Measurements from ENCODE around the gene WDR33.

The WDR33 gene

GRCh38 chr2:127658641-127659407 is 152.1 kb downstream of the WDR33 start:
- POLR2A ChIA-PET, result no interaction called here
- Histone ChIP-seq H3K27ac (ENCODE audit: extremely low read depth, low read depth, low read length) (no peak overlapping the region), H3K36me3 (ENCODE audit: control insufficient read depth in 2 of 2, insufficient read depth in 1 of 2, low read length in 2 of 2) (no peaks in the 10 kb centered on the region), H3K9me3 (ENCODE audit: control insufficient read depth, insufficient read depth, low read depth, low read length) (no peaks in the 10 kb centered on the region), H3K4me1 (ENCODE audit: control insufficient read depth, insufficient read depth, low read length) (no peaks in the 10 kb centered on the region), H3K4me3 (ENCODE audit: low read depth, low read length) (no peak overlapping the region)
- CTCF ChIA-PET, result no interaction called here
- TF ChIP-seq PRDM6 (tag by site-specific recombination; IDR thresholded peaks at IDR 0.05) (no peak), SALL2 (tag by site-specific recombination; IDR thresholded peaks at IDR 0.05; ENCODE audit: borderline replicate concordance) (no peak), ZNF311 (tag by site-specific recombination; IDR thresholded peaks at IDR 0.05; ENCODE audit: borderline replicate concordance) (no peak), ZNF548 (tag by site-specific recombination; IDR thresholded peaks at IDR 0.05) (no peak), ZNF155 (tag by site-specific recombination; IDR thresholded peaks at IDR 0.05) (no peak), ZNF555 (tag by site-specific recombination; conservative IDR thresholded peaks at IDR 0.05) (no peak), ZNF621 (tag by site-specific recombination; IDR thresholded peaks at IDR 0.05) (no peak), ZNF530 (tag by site-specific recombination; IDR thresholded peaks at IDR 0.05; ENCODE audit: low read depth) (no peak), REPIN1 (tag by site-specific recombination; IDR thresholded peaks at IDR 0.05; ENCODE audit: low read depth) (no peak), PRDM10 (tag by site-specific recombination; IDR thresholded peaks at IDR 0.05) (no peak), ZXDB (tag by site-specific recombination; IDR thresholded peaks at IDR 0.05) (no peak), ZNF488 (tag by site-specific recombination; IDR thresholded peaks at IDR 0.05) (no peak), ZNF146 (tag by site-specific recombination; IDR thresholded peaks at IDR 0.05) (no peak), GLI4 (tag by site-specific recombination; IDR thresholded peaks at IDR 0.05) (no peak), ZBTB21 (tag by site-specific recombination; IDR thresholded peaks at IDR 0.05) (no peak), ZNF391 (tag by site-specific recombination; IDR thresholded peaks at IDR 0.05; ENCODE audit: borderline replicate concordance, low read depth) (no peak), ZNF354C (tag by site-specific recombination; IDR thresholded peaks at IDR 0.05; ENCODE audit: borderline replicate concordance, low read depth) (no peak), ZNF785 (tag by site-specific recombination; IDR thresholded peaks at IDR 0.05) (no peak), ZNF518A (tag by site-specific recombination; conservative IDR thresholded peaks at IDR 0.05; ENCODE audit: low read depth) (no peak)

All from HEK293 (cell line).